Measurements from ENCODE around the gene FAM177A1.
"Not testable (repeated sequence)": the region's sequence is repeated elsewhere in the genome, so short reads cannot be mapped to it uniquely, and the experiment has no call there.

FAM177A1 gene

DNA sequence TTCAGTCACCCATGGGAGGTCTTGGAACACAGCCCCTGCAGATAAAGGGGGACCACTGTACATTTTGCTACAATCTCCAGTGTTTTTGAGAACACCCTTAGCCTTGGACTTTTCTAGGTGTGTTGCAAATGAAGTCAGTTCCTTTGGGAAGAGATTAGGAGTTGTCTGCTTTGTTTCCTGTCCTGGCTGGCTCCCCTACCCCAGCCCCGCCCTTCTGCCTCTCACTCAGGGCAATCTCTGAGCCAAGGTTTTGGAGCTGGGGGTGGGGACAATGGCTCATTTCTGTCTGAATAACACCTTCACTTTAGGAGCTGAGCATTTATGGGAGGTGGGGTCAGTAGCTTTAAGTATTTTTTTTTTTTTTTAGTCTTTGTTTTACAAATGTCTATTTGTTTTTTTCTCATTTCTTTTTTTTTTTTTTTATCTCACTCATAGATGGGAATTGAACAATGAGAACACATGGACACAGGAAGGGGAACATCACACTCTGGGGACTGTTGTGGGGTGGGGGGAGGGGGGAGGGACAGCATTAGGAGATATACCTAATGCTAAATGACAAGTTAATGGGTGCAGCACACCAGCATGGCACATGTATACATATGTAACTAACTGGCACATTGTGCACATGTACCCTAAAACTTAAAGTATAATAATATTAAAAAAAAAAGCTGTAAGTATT, 15.2 kb downstream of the FAM177A1 start:
- not testable (repeated sequence) for DNase-seq (ENCODE audit: low read depth in 3 of 3)

DNA sequence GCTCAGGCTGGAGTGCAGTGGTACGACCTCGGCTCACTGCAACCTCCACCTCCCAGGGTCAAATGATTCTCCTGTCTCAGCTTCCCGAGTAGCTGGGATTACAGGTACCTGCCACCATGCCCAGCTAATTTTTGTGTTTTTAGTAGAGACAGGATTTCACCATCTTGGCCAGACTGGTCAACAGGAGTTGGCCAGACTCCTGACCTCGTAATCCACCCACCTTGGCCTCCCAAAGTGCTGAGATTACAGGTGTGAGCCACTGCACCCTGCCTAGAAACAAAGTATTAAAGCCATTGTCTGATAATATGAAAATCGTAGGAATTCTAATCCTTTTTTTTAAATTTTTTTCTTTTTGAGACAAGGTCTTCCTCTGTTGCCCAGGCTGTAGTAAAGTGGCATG, 19.7 kb downstream of the FAM177A1 start:
- DNase-seq (ENCODE audit: low read depth in 3 of 3), result not testable (repeated sequence)

DNA sequence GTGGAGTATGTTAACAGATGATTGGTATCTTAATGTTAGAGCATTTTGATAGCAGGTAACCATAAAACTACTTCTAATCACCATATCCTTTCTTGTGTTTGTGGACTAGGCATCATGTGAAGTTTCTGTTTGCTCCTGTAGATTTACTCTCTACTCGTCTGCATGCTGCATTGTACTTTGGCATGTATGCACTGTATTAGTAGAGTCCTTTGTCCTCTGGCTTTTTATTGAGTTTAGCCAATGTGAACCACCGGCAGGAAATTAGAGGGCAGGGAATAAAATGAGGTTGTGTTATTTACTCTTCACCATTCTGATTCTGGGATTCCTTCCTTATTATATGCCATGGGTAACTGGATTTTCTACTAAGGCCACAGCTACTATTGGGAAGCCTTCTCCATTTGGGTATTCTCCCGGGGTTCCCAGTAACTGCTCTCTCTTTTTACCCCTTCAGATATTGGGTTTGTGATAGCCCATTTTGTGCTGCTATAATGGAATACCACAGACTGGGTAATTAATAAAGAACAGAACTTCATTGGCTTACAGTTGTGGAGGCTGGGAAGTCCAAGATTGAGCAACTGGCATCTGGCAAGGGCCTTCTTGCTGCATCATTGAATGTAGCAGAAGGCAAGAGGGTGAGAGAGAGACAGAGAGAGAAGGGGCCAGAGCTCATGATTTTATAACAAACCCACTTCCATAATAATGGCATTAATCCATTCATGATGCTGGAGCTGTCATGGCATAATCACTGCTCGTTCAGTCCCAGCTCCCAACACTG, 22.4 kb downstream of the FAM177A1 start:
- DNase-seq (ENCODE audit: low read depth in 3 of 3), result no peak

DNA sequence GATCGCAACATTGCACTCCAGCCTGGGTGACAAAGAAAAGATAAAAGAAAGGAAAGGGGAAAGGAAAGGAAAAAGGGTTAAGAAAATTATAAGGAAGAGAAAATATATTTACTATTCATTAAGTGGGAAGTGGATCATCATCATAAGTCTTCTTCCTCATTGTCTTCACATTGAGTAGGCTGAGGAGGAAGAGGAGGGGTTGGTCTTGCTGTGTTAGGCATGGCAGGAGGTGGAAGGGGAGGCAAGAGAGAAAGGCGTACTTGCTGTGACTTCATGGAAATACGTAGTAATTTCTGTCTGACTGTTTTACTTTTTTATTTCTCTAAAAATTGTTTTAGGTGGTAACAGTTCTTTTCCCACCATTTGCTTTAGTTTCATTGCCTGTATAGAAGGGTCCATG, 26.2 kb downstream of the FAM177A1 start:
- no peak for DNase-seq (ENCODE audit: low read depth in 3 of 3)

DNA sequence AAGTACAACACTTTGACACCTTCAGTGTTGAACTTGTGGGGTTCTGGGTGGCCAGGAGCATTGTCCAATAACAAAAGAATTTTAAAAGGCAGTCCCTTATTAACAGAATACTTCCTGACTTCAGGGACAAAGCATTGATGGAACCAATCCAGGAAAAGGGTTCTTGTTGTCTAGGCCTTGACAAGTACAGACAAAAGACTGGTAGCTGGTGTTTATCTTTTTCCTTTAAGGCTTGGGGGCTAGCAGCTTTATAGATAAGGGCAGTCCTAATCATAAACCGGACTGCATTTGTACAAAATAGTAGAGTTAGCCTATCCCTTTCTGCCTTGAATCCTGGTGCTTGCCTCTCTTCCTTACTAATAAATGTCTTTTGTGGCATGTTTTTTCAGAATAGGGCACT, 27.4 kb downstream of the FAM177A1 start:
- DNase-seq (ENCODE audit: low read depth in 3 of 3), result no peak

DNA sequence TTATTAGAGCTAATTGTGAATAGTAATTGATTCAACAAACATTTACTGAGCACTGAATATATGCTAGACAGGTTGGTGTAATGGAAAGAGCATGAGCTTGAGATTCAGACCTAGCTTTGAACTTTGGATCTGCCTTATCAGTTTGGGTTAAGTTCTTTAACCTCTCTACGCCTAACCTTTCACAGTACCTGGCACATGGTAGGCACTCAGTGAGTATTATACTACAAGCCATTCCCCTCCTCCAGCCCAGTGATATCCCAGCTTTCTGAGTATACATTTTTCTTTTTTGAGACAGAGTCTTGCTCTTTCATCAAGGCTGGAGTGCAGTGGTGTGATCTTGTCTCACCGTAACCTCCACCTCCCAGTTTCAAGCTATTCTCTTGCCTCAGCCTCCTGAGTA, 32.0 kb downstream of the FAM177A1 start:
- DNase-seq (ENCODE audit: low read depth in 3 of 3), result no peak

DNA sequence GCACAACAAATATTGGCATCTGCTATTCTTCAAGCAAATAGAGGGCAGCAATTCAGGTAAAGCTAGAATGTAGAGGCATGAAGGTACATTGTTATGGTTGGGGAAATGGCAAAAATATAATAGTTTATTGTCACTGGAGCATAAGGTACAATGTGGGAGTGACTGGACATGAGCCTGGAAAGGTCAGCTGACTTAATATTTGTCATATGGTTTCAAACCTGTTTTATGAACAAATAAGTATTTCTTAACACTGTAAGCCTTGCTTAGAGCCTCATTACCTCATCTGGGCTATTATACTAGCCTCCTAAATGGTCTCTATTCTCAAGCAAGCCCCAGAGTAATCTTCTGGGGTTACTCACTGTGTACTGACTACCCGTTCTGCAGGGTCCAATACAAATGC, 33.7 kb downstream of the FAM177A1 start:
- DNase-seq (ENCODE audit: low read depth in 3 of 3), result no peak

DNA sequence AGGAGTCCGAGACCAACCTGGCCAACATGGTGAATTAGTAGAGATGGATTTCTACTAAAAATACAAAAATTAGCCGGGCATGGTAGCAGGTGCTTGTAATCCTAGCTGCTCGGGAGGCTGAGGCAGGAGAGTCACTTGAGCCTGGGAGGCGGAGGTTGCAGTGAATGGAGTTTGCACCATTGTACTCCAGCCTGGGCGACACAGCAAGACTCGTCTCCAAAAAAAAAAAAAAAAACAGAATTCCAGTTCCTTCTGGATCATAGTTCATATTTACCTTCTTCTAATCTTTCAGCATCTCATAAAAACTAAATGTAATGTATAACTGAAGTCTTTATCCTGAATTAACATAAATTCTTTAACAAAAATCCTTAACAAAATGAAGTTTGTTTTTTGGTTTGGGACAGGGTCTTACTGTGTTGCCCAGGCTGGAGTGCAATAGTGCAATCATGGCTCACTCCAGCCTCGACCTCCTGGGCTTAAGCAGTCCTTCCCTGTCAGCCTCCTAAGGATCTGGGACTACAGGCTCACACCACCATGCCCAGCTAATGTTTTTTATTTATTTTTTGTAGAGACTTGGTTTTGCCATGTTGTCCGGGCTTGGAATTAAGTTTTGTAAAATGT, 37.6 kb downstream of the FAM177A1 start:
- DNase-seq (ENCODE audit: low read depth in 3 of 3), result no peak

DNA sequence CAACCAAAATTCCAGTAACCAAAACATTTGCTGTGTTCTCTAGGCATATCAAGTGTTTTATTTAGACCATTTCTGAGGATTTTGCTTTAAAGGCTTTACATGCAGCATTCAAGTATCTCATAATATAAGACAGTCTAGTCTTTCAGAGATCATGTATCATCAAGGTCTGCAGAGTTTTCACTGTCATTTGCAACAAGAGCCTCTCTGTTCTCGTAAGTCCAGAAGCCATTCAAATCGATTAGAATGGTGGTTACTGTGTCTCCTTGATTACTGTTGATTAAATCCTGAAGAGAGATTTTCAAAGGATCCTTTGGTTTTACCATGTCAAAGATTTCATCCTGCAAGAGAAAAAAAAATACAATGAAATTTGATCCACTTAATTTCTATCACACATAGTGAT, 39.4 kb downstream of the FAM177A1 start:
- no peak for DNase-seq (ENCODE audit: low read depth in 3 of 3)

DNA sequence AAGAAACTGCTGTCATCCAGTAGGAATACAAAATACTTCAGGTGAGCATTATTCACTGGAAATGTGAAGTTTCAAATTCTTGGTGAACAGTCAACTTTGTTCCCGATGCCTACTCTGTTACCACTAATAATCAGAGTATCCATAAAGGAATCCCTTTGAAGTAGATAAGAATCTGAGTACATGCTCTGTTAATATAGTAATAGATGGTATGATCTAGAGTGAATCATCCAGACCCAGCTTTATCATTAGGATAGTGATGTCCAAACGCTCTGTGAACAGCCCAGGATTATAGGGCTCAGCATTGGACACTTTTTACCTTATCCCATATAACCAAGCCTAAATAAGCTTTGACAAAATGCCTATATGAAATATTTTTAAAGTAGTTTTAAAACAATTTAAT, 42.4 kb downstream of the FAM177A1 start:
- DNase-seq (ENCODE audit: low read depth in 3 of 3), result no peak

DNA sequence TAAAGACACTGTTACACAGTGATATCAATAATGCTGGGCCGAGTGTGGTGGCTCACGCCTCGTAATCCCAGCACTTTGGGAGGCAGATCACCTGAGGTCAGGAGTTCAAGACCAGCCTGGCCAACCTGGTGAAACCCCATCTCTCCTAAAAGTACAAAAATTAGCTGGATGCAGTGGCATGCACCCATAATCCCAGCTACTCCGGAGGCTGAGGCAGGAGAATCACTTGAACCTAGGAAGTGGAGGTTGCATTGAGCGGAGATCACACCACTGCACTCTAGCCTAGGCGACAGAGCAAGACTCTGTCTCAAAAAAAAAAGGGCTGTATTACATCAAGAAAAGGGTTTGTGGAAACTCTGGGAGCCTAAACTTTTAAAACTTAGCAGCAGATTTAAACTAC, 48.6 kb downstream of the FAM177A1 start:
- not testable (repeated sequence) for DNase-seq (ENCODE audit: low read depth in 3 of 3)

DNA sequence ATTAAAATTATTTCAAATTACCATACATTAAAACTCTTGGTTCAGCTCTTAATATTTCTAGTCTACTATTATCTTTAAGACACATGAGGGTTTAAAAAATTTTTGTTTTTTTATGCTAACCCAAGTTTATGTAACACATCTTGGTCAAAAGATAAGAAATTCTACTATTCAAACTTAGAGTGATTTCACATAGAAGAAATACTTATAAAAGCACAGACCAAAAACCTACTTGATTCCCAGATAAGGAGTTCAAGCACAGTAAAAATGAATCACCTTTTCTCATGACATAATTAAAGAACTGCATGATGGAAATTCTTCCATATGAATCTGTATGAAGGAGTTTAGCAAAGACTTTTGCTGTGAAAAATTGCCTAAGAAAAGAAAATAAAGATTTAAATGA, 61.8 kb downstream of the FAM177A1 start:
- no peak for DNase-seq (ENCODE audit: low read depth in 3 of 3)

DNA sequence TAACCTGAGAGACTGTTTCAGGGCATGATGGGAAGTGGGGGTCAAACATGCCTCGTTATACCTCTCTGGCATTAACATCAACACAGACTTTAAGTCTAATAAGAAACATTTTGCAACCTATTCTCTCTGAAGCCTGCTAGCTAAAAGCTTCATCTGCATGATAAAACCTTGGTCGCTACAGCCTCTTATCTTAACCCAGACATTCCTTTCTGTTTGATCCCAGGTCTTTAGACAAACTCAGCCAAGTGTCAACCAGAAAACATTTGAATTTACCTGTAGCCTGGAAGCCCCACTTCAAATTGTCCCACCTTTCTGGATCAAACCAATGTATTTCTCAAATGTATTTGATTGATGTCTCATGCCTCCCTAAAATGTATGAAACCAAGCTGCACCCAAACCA, 66.6 kb downstream of the FAM177A1 start:
- no peak for DNase-seq (ENCODE audit: low read depth in 3 of 3)

DNA sequence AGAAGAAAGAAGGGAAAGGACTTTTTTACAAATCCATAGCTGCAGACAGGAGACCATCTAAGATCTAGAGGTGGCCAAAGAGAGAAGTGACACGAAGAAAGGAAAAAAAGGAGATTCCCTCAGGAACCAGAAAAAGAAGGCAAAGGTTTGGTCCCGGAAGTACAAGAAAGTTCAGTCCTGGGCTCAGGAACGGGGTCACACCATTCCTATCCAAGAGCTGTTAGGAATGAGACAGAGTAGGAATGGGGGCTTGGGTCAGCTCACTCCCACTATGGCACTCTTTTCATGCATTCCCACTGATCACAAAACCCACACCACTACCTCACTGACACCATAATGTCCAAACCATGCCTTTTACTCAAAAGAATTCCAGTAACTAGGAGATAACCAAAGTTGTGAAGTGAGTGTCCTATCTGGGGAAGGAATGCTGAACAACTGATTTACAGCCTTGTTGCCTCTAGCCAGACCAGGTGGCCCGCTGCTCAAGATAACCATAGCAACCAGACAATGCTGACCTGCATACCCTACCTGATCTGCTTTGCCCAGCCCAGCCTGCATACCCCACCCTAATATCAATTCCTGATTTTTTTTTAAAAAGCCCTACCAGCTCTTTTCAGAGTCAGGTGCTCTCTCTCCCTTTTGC, 67.4 kb downstream of the FAM177A1 start:
- no peak for DNase-seq (ENCODE audit: low read depth in 3 of 3)

DNA sequence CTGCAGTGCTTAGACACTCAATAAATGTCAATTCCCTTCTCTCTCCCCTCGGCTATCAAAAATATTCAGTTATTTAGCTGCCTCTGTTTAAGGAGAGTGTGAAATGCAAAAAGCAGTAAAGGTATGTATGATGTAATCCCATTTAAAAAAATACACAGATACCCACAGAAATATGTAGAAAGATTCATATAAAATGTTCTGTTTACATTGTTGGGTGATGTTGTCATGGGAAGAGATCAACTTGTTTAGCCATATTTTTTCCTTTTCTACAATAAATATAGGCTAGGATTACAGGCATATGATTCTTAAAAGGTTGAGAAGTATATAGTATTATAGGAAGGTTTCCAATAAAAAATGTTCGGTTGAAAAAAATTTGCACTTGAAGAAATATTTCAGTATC, 68.0 kb downstream of the FAM177A1 start:
- DNase-seq (ENCODE audit: low read depth in 3 of 3), result no peak

DNA sequence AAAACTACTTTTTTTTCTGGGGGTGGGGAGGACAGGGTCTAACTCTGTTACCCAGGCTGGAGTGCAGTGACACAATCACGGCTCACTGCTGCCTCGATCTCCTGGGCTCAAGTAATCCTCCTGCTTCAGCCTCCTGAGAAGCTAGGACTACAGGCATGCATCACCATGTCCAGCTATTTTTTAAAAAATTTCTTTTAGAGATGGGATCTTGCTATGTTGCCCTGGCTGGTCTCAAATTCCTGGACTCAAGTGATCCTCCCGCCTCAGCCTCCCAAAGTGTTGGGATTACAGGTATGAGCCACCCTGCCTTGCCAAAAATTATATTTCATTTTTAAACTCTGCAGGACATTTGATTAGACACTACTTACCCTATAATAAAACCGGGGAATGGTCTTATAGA, 70.2 kb downstream of the FAM177A1 start:
- no peak for DNase-seq (ENCODE audit: low read depth in 3 of 3)

DNA sequence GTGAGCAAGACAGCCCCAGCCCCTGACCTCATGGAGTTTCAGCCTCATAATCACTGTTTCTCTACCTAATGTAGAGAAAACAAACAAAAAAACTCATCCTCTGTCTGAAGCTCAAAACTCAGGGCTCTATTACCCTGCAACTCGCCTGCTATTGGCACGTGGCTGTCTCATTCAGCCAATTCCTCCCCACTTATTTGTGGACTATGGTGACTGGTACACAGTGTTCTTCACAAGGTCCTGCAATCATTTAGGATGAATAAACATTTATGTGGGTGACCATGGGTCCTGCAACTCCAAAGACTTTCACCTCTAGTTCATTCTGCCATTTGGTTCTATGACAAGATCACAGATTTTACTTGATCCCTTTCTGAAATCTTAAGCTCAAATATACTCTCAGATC, 71.0 kb downstream of the FAM177A1 start:
- DNase-seq (ENCODE audit: low read depth in 3 of 3), result no peak

DNA sequence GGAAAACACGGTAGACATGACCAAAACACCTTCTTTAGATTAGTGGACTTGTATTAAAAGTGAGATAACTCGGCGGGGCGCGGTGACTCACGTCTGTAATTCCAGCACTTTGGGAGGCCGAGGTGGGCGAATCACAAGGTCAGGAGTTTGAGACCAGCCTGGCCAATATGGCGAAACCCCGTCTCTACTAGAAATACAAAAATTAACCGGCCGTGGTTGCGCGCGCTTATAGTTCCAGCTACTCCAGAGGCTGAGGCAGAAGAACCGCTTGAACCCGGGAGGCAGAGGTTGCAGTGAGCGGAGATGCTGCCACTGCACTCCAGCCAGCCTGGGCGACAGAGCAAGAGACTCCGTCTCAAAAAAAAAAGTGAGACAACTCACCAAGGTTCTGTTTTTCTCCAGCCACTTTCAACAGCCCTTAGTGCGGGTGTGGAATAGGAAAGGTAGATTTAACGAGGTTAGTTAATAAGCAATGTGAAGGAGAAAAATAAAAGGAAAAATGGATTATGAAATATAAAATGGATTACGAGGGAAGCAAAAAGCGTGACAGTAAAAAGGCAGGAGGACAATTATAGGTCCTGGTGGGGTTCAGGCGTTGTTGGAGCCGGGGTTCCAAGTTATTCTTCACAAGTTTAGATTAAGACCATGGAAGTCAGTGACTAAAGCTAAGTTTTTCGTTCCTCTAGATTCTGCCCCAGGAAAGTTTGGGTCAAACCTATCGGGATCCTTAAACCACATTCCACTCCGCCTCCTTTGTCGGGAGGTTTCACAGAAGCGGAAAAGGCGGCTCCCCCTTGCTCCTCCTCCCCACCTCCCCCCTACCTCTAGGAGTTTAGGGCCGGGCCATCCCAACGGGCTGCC, 75.2 kb downstream of the FAM177A1 start:
- DNase-seq (ENCODE audit: low read depth in 3 of 3), result no peak

DNA sequence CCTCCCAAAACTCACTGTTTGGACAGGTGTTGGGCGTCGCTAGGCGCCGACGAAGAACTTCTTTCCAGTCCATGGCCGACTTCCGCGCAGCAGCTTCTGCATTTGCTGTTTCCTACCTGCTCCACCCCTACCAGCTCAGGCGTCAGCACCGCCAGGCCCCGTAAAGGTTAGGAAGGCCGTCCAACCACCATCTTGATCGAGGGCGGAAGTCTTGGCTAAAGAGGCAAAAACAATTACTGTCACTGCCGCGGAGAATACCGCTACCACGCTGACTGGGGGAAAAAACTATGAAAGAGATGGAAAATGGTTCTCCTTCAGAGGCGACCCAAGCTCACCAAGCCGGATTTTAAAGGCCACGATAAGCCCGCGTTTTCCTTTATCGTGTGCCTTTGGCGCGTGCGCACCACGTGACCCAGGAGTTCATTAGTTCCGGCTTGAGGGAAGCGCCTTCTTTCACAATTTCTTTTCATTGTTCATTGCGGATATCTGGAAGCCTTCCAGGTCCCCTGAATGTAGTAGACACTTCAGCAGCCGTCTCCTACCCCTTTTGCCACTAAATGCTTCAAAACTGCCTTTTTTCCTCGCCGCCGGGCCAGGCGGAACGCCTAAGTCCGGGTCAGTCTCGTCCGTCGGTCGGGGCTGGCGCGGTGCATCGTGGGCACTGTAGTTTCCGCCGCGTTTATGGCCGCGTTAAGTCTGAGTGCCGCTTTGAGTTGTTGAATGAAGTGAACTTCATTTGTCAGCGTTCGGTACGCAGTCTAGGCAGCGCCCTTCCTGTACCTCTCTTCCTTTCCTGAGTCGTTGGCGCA, 76.0 kb downstream of the FAM177A1 start, which contains the start of the genes PPP2R3C and PRORP:
Gene PPP2R3C, minus strand, starts transcription at position 104 of the 809 bp plus-strand sequence. Its CDS starts 31 bp downstream, at position 73.
Gene PRORP, plus strand, starts transcription at position 666 of the 809 bp plus-strand sequence. CDS start 694 bp downstream, outside the sequence.
- DNase-seq (ENCODE audit: low read depth in 3 of 3), result peak; percentile 74 to 82 (median 80)

DNA sequence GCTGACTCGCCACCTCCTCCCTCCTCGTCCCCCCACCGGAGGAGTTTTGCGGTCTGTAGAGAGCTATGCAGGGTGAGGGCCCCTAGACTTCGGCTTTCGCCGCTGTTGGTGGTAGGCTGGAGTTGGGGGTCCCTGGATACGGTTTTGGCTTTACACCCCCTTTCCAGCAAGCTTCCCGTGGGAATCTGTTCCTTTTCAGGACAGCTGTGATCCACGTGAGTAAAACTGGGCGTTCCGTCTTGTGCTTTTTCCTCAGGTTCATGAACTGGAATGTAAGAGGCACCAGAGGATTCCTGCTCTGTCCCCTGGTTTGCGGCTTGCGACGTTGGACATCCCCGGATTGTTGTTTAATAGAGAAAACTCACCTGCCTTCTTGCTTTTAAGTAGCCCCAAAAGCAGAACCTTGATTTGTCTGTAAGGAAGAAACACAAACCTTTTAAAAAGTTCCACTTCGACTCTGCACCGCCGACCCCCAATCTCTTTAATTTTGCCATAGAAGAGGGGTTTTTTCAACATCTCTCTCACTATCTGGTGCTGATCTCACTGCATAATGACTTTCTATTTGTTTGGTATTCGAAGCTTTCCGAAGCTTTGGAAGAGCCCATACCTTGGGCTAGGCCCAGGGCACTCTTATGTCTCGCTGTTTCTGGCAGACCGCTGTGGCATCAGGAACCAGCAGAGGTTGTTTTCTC, 76.8 kb downstream of the FAM177A1 start:
- DNase-seq (ENCODE audit: low read depth in 3 of 3), result no peak

All from stimulated activated CD4-positive, alpha-beta T cell treated with anti-CD3 and anti-CD28 coated beads, TNF-alpha, amount 100 ng/mL, for 24 hours (primary cell).